Activated CD8-positive, alpha-beta memory T cell treated with anti-CD3 and anti-CD28 coated beads, Interleukin-2, amount 50 U/mL, for 4 hours (primary cell): ENCODE data around the gene TMEM107.

Experiments
- DNase-seq: peaks from one replicate; pipeline ENCODE4 v3.0.0-alpha.2; 2020

The TMEM107 gene

GRCh38 chr17:8128125-8128784 is 47.9 kb downstream of the TMEM107 start:
- DNase-seq: no peak

- no peak for DNase-seq
Measured at GRCh38 chr17:8126491-8127066, 49.6 kb downstream of the TMEM107 start.

- DNase-seq: no peak
Measured at GRCh38 chr17:8125947-8126490, 50.2 kb downstream of the TMEM107 start.

DNA sequence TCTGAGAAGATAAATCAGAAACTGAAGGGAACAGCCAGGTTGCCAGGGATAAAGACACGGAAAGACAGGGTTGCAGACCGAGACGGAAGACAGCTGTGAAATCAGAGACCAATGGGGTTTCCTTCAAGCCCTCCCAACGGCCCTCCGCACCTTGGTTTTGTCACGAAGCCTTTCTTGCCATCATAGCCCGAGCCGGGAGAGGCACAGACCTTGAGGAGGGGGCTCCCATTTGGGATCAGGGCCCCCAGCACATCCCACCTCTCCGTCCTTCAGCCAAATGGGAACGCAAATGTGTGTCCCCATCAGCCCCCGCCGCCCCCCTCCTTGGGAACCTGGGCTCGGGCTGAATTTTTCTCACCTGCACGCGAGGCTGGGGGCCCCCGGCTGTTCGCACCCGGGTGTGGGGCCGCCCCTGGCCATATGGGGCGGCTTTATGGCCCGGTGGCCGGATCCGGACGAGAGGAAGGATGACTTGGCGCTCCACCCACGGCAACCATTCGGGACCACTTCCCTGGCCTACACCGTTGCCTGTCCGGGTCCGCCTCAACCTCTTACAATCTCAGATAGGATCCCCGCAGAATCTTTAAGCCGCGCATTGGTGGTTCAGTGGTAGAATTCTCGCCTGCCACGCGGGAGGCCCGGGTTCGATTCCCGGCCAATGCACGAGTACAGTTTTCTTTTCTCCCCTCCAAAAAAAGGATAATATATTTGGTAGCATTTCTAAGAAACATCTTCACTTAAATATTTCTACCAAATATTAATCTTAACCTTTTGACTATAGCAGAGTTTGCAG is 50.8 kb downstream of the TMEM107 start:
- peak; percentile 86 for DNase-seq

GRCh38 chr17:8124350-8125153 is 51.6 kb downstream of the TMEM107 start:
- DNase-seq: no peak

DNA sequence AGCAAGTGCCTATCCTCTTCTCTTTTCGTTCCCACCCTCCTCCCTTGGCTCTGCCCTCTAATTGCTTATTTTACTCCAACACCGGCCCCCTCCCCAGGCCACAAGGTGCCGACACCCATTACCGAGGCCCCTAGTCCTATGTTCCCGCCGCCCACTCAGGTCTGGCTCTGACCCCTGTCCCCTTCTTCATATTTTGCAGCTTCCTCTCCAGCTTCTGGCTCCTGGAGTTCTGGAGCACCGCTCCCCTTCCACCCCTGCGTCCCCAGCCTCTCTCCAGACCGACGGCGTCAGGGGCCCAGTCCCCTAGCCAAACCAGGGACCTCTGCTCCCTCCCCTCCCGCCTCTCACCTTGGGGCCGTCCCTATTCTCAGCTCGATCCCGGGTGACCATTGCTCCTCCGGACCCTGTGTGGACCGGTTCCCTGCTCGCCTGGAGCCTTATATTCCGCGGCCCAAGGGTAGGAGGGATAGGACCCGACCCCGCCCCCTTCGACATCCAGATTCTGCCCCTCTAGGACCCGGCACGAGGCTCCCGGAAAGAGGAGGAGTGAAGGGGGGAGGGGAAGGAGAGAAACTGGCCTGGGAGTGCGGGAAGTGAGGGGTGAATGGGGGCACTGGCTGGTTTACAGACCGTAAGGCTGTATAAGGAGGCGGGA is 52.4 kb downstream of the TMEM107 start, which contains the start of gene HES7:
Gene HES7 (minus strand): TSS at position 412 of the 655 bp plus-strand sequence. CDS start 22 bp downstream, at position 390.
- DNase-seq: no peak

GRCh38 chr17:8122924-8123694 is 53.1 kb downstream of the TMEM107 start:
- peak; percentile 47 for DNase-seq
